HFFc6 (cell line): ENCODE data around the gene TMPRSS13. TPM values are rescaled to one million over a fixed set of nuclear protein-coding genes. Genes with fewer than 3 reads are reported as not detected.

Experiments used
- DNase-seq: peaks from one replicate; pipeline ENCODE4 v3.0.0-alpha.2; 2018
- H3K27ac Mint-ChIP-seq: 2 replicates; pipeline ENCODE4 v1.8.0; 2020; ENCODE audit warnings: mild to moderate bottlenecking, mixed read lengths
- H3K27me3 Mint-ChIP-seq: 2 replicates; pipeline ENCODE4 v1.8.0; 2021; ENCODE audit warnings: mild to moderate bottlenecking, moderate library complexity, mixed read lengths; ENCODE audit not compliant: insufficient read depth
- H3K36me3 Mint-ChIP-seq: 2 replicates; pipeline ENCODE4 v1.8.0; 2021; ENCODE audit warnings: low read depth, mixed read lengths
- H3K4me1 Mint-ChIP-seq: 2 replicates; pipeline ENCODE4 v1.8.0; 2020; ENCODE audit warnings: low read depth, mixed read lengths
- H3K4me3 Mint-ChIP-seq: 2 replicates; pipeline ENCODE4 v1.8.0; 2020; ENCODE audit warnings: mild to moderate bottlenecking, moderate library complexity, mixed read lengths
- H3K9me3 Mint-ChIP-seq: 2 replicates; pipeline ENCODE4 v1.8.0; 2020; ENCODE audit warnings: mild to moderate bottlenecking, mixed read lengths
- total RNA-seq, 6 experiments: library from RNA; stranded (reverse); fragmentation: NEBNext Ultra II Directional; extraction: Animal tissue kit (Norgen Biotek cat#: 25700); gene quantifications; 2 replicates in 1 of 6; 3 replicates in 5 of 6; pipeline ENCODE4 v1.2.3, GENCODE V29; 2021
- TF ChIP-seq, protein P1 (sequence below): fragments of 200-600 bp; sonication (generic); IDR thresholded peaks from 2 replicates; pipeline ENCODE4 v1.5.0; 2021; ENCODE audit warnings: antibody characterized with exemption, mild to moderate bottlenecking

The TMPRSS13 gene
- total RNA-seq, 6 experiments from 2014 or later: not detected

DNA sequence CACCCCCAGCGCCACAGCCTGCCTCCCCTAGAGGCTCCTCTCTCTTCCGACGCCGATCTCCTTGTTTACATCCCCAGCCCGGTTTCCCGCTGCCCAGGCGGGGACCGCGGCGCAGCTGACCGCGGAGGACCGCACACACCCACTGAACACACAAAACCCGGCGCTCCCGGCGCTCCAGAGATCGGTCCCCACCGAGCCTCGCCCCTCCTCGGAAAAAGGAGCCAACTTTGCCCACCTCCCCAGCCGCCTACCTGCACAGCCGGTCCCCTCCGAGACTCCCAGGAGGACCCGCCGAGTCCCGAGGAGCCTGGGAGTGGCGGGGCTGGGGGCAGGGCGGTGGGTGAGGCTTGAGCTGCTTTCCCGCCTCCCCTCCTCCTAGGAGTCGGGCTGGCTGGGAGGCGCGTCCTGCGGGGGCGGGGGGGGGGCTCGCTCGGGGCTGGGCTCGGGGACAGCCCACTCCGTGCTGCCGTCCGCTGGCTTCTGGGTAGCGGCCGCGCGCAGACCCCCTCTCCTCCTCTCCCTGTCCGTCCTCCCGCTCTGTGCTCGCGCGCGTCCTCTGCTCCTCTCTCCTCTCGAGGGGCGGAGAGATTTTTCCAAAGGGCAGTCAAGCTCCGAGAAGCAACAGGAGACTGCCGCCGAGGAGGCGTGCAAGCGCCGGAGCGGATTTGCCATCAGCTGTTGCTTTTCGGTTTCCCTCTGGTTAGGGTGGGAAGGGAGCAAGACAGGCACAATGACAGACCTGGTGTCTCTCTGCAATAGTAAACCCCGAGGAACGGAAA, 52.7 kb downstream of the TMPRSS13 start, which contains the start of gene FXYD6:
Gene FXYD6, minus strand, starts transcription at position 318 of the 779 bp plus-strand sequence. CDS start 33,882 bp downstream, outside the sequence.
- Mint-ChIP-seq H3K4me3 (no peak within 1 kb of the TSS), H3K9me3 (no peaks in the 10 kb centered on the region), H3K27ac (no peak within 1 kb of the TSS), H3K4me1 (no peaks in the 10 kb centered on the region), H3K36me3 (no peaks in the 10 kb centered on the region), H3K27me3 (peaks cover 69% of the 10 kb centered on the region)
- TF ChIP-seq, protein P1, sequence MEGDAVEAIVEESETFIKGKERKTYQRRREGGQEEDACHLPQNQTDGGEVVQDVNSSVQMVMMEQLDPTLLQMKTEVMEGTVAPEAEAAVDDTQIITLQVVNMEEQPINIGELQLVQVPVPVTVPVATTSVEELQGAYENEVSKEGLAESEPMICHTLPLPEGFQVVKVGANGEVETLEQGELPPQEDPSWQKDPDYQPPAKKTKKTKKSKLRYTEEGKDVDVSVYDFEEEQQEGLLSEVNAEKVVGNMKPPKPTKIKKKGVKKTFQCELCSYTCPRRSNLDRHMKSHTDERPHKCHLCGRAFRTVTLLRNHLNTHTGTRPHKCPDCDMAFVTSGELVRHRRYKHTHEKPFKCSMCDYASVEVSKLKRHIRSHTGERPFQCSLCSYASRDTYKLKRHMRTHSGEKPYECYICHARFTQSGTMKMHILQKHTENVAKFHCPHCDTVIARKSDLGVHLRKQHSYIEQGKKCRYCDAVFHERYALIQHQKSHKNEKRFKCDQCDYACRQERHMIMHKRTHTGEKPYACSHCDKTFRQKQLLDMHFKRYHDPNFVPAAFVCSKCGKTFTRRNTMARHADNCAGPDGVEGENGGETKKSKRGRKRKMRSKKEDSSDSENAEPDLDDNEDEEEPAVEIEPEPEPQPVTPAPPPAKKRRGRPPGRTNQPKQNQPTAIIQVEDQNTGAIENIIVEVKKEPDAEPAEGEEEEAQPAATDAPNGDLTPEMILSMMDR: no peak
- DNase-seq: no peak

DNA sequence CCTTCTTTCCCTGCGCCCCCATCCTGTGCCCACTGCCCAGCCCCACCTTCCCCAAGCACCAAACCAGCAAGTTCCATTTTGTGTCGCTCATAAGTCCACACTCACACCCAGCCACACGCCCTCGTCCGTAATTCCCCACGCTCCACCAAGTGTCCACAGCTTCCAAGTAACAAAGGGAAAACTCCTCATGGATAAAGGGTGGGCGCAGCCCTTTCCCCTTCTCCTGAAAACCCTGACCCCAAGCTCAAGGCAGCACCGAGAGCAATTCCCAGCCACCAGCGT, 53.2 kb downstream of the TMPRSS13 start:
- TF ChIP-seq, protein P1: no peak
- peaks cover 69% of the 10 kb centered on the region for H3K27me3 Mint-ChIP-seq

DNA sequence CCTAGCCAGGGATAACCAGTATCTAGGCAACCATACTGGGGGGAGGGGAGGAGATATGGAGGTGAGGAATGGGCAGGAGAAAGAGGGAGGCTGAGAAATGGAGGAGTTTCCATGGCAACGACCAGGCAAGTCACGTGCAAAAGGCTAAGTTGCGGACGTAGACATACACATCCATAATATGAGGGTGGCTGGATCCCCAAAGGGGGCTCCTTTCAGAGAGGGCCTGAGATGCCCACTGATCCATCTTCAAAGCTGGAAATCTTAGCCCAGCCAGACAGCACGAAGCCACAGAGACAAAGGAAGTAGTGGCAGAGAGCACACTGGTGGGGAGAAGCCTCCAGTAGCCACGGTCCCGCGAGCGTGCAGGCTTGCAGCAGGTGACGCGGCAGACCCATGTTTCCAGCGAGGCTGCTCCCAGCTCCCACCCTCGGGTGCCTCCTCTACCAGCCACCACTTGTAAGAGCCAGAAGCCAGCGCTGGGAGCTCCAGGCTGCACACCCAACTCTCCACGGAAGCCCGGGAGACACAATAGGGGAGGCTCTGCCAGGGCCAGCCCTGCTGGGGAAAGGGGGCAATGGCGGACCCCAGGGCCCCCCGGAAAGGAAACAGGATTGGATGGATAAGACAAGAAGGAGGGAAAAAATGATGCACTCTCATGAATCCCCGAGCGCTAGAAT, 53.7 kb downstream of the TMPRSS13 start:
- Mint-ChIP-seq H3K4me3 (no peak overlapping the region), H3K9me3 (no peaks in the 10 kb centered on the region), H3K27me3 (peaks cover 71% of the 10 kb centered on the region), H3K4me1 (no peaks in the 10 kb centered on the region), H3K27ac (no peak overlapping the region), H3K36me3 (no peaks in the 10 kb centered on the region)
- TF ChIP-seq, protein P1: no peak
- no peak for DNase-seq

More for the DNA sequence above, 53.2 kb downstream of the TMPRSS13 start:
- Mint-ChIP-seq H3K27ac (no peak overlapping the region), H3K4me3 (no peak overlapping the region), H3K4me1 (no peaks in the 10 kb centered on the region), H3K36me3 (no peaks in the 10 kb centered on the region), H3K9me3 (no peaks in the 10 kb centered on the region)
- DNase-seq: no peak

DNA sequence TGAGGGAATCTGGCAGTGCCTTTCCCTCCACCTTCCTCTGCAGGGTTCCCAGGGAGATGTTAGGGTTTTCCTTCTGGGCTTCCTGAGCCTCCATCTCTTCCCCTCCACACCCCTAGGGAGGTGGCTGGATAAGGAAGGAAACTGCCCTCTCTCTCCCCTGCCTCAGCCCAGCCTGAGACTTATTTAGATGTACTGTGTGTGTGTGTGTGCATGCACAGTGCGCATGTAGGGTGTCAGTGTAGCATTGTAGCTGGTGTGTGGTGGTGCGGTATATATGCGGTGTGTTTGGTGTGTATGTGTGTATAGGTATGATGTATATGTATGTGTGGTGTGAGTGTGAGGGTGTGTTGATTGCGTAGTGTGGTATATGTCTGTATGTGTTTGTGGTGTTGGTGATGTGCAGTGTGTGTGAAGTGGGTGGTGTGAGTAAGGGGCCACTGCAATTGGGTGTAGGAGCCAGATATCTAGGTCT, 54.3 kb downstream of the TMPRSS13 start:
- Mint-ChIP-seq H3K36me3 (no peaks in the 10 kb centered on the region), H3K27ac (no peak overlapping the region), H3K9me3 (no peaks in the 10 kb centered on the region), H3K4me1 (no peaks in the 10 kb centered on the region), H3K27me3 (peaks cover 72% of the 10 kb centered on the region), H3K4me3 (no peak overlapping the region)
- TF ChIP-seq, protein P1: no peak
- DNase-seq: no peak

DNA sequence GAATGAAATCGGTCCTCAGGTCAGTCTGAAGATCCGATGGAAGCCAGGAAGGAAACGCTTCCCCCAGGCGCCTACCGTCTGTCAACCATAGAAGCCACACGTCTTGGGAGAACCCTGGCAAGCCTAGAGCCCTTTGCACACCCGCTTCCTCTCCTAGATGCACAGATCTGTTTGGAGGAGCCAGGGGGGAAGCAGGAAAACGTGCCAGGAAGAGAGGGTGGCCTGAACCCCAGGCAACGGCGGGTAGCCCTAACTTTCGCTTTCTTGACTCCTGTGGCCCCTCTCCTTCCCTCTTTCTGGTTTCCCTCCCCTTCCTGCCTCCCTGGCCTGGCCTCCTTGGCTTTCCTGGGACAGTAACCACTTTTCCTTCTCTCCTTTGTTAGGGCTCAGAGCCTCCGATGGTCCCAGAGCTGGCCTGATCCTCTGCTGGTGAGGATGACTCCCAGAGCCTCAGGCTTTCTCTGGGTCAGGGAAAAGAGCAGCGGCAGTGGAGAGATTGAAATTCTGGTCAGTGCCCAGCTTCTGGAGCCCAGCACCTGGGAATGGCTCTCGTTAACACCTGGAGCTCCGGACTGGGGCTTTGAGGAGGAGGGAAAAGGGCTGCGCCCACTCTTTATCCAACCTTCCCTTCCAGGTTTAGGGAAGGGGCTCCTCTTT, 54.8 kb downstream of the TMPRSS13 start:
- no peak overlapping the region for H3K4me3 Mint-ChIP-seq
- no peaks in the 10 kb centered on the region for H3K4me1 Mint-ChIP-seq
- H3K27me3 Mint-ChIP-seq: peaks cover 72% of the 10 kb centered on the region

More for the DNA sequence above, 54.8 kb downstream of the TMPRSS13 start:
- Mint-ChIP-seq H3K36me3 (no peaks in the 10 kb centered on the region), H3K9me3 (no peaks in the 10 kb centered on the region), H3K27ac (no peak overlapping the region)
- no peak for DNase-seq
- TF ChIP-seq, protein P1: no peak
